ENCODE data around the gene CELA2B.

Gene CELA2B

DNA sequence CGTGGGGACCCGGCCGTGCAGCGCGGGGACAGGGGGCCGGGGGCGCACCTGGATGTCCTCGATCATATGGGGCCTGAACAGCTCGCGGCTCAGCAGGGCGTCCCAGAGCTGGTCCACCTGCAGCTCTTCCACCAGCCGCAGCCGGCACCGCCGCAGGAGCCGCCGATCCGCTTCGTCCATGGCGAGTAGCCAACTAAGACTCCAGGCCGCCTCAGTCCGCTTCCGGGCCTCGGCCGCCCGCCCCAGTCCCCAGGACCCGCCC lies 48.0 kb downstream of the CELA2B start, which contains the start of gene CASP9:
CASP9 (minus strand) TSS at position 195 of the 262 bp plus-strand sequence; CDS start at position 180, 15 bp downstream.
- peak within 1 kb of the TSS; percentile 71; the same call in 1 of the 2 replicates for H2AFZ ChIP-seq (ENCODE audit: low read depth, low read length)
- H3K36me3 ChIP-seq (replicated peaks; ENCODE audit: low read depth, low read length), result no peaks in the 10 kb centered on the region
- H3K9me3 ChIP-seq (ENCODE audit: insufficient read depth, low read length), result no peaks in the 10 kb centered on the region
- peak within 1 kb of the TSS; percentile 78 for H3K27ac ChIP-seq (ENCODE audit: low read length)
- peak within 1 kb of the TSS; percentile 96 for H3K4me3 ChIP-seq (ENCODE audit: low read length)
- no peaks in the 10 kb centered on the region for H3K27me3 ChIP-seq (ENCODE audit: low read depth, low read length)
- H3K4me1 ChIP-seq (ENCODE audit: low read length), result peaks cover 25% of the 10 kb centered on the region
- peak within 1 kb of the TSS; percentile 100 for H3K4me2 ChIP-seq (ENCODE audit: low read length)
- TF ChIP-seq, protein P1, sequence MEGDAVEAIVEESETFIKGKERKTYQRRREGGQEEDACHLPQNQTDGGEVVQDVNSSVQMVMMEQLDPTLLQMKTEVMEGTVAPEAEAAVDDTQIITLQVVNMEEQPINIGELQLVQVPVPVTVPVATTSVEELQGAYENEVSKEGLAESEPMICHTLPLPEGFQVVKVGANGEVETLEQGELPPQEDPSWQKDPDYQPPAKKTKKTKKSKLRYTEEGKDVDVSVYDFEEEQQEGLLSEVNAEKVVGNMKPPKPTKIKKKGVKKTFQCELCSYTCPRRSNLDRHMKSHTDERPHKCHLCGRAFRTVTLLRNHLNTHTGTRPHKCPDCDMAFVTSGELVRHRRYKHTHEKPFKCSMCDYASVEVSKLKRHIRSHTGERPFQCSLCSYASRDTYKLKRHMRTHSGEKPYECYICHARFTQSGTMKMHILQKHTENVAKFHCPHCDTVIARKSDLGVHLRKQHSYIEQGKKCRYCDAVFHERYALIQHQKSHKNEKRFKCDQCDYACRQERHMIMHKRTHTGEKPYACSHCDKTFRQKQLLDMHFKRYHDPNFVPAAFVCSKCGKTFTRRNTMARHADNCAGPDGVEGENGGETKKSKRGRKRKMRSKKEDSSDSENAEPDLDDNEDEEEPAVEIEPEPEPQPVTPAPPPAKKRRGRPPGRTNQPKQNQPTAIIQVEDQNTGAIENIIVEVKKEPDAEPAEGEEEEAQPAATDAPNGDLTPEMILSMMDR (IDR thresholded peaks at IDR 0.05; ENCODE audit: low read depth, low read length), result no peak
- TF ChIP-seq EZH2phosphoT487 (IDR thresholded peaks at IDR 0.05; ENCODE audit: low read depth), result no peak
- H3K79me2 ChIP-seq (ENCODE audit: low read length), result peaks cover 14% of the 10 kb centered on the region
- no peaks in the 10 kb centered on the region for H4K20me1 ChIP-seq (ENCODE audit: insufficient read depth, low read length)
- peak within 1 kb of the TSS; percentile 79 for H3K9ac ChIP-seq (ENCODE audit: low read length)

DNA sequence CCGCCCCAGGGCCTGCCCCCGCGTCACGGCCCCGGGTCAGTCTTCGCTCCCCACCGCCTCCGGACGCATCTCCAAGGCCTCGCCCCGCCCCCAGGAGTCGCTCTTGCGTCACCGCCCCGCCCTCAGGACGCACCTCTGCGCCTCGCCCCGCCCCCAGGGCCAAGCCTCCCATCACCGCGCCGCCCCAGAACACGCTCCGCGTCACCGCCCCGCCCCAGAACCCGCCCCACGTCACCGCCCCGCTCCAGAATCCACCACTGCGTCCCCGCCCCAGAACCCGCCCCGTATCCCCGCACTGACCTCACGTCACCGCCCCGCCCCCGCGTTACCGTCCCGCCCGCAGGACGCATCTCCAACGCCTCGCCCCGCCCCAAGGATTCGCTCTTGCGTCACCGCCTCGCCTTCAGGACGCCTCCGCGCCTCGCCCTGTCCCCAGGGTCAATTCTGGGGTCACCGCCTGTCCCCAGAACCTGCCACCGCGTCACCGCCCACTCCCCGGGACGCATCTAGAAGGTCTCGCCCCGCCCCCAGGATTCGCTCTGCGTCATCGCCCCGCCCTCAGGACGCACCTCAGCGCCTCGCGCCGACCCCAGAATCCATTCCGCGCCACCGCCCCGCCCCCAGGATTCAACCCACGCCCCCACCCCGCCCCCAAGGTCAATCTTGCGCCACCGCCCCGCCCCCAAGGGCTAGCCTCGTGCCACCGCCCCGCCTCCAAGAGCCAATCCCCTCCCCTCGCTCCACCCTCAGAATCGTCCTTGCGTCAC lies 48.6 kb downstream of the CELA2B start:
- Histone ChIP-seq H3K27me3 (ENCODE audit: low read depth, low read length) (no peaks in the 10 kb centered on the region), H3K4me2 (ENCODE audit: low read length) (peak overlapping the region; percentile 95; the same call in 1 of the 2 replicates), H3K4me1 (ENCODE audit: low read length) (peaks cover 25% of the 10 kb centered on the region), H3K79me2 (ENCODE audit: low read length) (peaks cover 14% of the 10 kb centered on the region), H3K9me3 (ENCODE audit: insufficient read depth, low read length) (no peaks in the 10 kb centered on the region), H3K27ac (ENCODE audit: low read length) (peak overlapping the region; percentile 78), H3K9ac (ENCODE audit: low read length) (peak overlapping the region; percentile 79), H4K20me1 (ENCODE audit: insufficient read depth, low read length) (no peaks in the 10 kb centered on the region), H2AFZ (ENCODE audit: low read depth, low read length) (no peak overlapping the region), H3K4me3 (ENCODE audit: low read length) (peak overlapping the region; percentile 96), H3K36me3 (replicated peaks; ENCODE audit: low read depth, low read length) (no peaks in the 10 kb centered on the region)
- no peak for TF ChIP-seq EZH2phosphoT487 (IDR thresholded peaks at IDR 0.05; ENCODE audit: low read depth)
- TF ChIP-seq, protein P1 (IDR thresholded peaks at IDR 0.05; ENCODE audit: low read depth, low read length), result no peak

DNA sequence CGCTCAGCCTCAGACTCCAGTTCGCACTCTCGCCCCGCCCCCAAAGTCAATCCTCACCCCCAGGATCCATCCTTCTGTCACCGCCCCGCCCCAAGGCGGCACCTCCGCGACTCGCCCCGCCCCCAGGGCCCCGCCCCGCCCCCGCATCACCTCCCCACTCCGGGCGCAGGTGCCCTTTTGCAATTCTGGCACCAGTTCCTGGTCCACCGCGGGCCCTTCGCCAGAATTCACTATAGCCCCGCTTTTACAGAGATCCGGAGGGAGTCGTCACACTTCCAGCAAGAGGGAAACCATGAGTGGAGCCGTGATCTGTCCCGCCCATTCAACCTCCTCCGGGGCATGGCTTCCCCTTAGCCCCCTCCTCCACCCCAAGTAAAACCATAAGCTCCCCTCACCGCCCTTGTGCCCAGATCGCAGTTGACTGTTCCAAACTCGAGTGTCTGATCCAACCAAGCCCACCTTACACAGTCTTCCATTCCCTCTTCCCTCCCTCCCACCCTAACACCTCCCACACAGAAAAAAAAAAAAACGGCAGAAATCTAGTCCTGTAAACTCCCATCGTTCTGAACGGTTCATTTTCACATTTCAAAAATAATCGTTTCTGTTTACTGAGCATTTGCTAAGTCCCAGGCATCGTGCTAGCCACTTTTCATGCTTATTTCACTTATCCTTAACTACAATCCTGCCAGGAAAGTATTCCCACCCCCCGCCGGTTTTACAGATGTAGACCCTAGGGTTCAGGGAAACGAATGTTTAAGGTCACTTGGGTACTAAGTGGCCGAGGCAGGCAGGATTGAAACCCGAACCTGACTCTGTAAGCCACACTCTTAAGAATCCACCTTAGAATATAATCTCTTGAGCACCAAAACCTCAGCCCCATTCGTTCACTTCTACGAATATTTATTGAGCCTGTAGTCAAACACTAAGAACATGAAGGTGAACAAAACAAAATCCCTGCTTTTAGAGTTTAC lies 49.4 kb downstream of the CELA2B start:
- H3K79me2 ChIP-seq (ENCODE audit: low read length), result peaks cover 14% of the 10 kb centered on the region
- H3K4me3 ChIP-seq (ENCODE audit: low read length), result peak overlapping the region; percentile 96
- no peaks in the 10 kb centered on the region for H3K27me3 ChIP-seq (ENCODE audit: low read depth, low read length)
- H3K4me2 ChIP-seq (ENCODE audit: low read length), result peak overlapping the region; percentile 100
- no peaks in the 10 kb centered on the region for H4K20me1 ChIP-seq (ENCODE audit: insufficient read depth, low read length)
- peak overlapping the region; percentile 54 for H3K27ac ChIP-seq (ENCODE audit: low read length)
- H3K9me3 ChIP-seq (ENCODE audit: insufficient read depth, low read length), result no peaks in the 10 kb centered on the region
- H2AFZ ChIP-seq (ENCODE audit: low read depth, low read length), result peak overlapping the region; percentile 71
- peaks cover 25% of the 10 kb centered on the region for H3K4me1 ChIP-seq (ENCODE audit: low read length)
- TF ChIP-seq, protein P1 (IDR thresholded peaks at IDR 0.05; ENCODE audit: low read depth, low read length), result no peak
- H3K9ac ChIP-seq (ENCODE audit: low read length), result peak overlapping the region; percentile 62
- no peaks in the 10 kb centered on the region for H3K36me3 ChIP-seq (replicated peaks; ENCODE audit: low read depth, low read length)

DNA sequence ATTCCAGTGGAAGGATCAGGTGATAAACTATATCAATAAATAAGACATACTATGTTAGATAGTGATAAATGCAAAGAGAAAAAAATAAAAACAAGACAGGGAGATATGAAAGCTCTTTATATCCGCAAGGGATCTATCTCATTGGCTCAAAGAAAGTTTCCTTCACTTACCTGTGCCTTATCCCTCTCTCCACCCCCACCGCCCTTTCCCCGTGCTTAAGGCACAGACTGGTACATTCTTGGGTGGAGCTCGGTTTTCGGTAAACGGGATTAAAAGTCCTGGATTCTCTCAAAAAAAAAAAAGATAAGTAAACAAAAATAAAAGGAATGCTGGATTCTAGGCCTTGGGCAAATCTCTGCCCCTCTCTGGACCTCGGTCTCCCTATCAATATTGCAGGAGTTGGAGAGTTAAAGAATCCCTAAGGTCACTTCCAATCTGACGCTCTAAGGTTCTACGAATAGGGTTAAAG lies 50.2 kb downstream of the CELA2B start:
- Histone ChIP-seq H2AFZ (ENCODE audit: low read depth, low read length) (peak overlapping the region; percentile 18), H3K36me3 (replicated peaks; ENCODE audit: low read depth, low read length) (no peaks in the 10 kb centered on the region), H4K20me1 (ENCODE audit: insufficient read depth, low read length) (no peaks in the 10 kb centered on the region), H3K27ac (ENCODE audit: low read length) (peak overlapping the region; percentile 54), H3K4me3 (ENCODE audit: low read length) (peak overlapping the region; percentile 96), H3K4me2 (ENCODE audit: low read length) (peak overlapping the region; percentile 100), H3K9ac (ENCODE audit: low read length) (peak overlapping the region; percentile 62), H3K79me2 (ENCODE audit: low read length) (peaks cover 14% of the 10 kb centered on the region), H3K27me3 (ENCODE audit: low read depth, low read length) (no peaks in the 10 kb centered on the region), H3K4me1 (ENCODE audit: low read length) (peaks cover 26% of the 10 kb centered on the region), H3K9me3 (ENCODE audit: insufficient read depth, low read length) (no peaks in the 10 kb centered on the region)
- TF ChIP-seq, protein P1 (IDR thresholded peaks at IDR 0.05; ENCODE audit: low read depth, low read length), result no peak
- TF ChIP-seq EZH2phosphoT487 (IDR thresholded peaks at IDR 0.05; ENCODE audit: low read depth), result no peak
